ENCODE measurements around the gene SUSD3. TPM values are rescaled to one million over a fixed set of nuclear protein-coding genes. Genes with fewer than 3 reads are reported as not detected.

The SUSD3 gene
- total and polyA plus RNA-seq, 10 of the 15 experiments (the other 5 are each of a cell fraction or from before 2014, with no cell fraction given): 2.5 to 92.0 (median 31.1) TPM

- TF ChIP-seq IKZF1 (conservative IDR thresholded peaks at IDR 0.05) (peak; percentile 48; the same call in 1 of the 2 replicates), YY1 (IDR thresholded peaks at IDR 0.05; ENCODE audit: low read depth, low read length) (no peak), EED (IDR thresholded peaks at IDR 0.05; ENCODE audit: low read depth) (no peak), ZBED1 (IDR thresholded peaks at IDR 0.05; ENCODE audit: borderline replicate concordance) (no peak), IKZF2 (IDR thresholded peaks at IDR 0.05) (0 out of 4 replicates have a peak, but pooled peaks of 1 of the 2 experiments have one; percentile 27), FOXM1 (IDR thresholded peaks at IDR 0.05; ENCODE audit: low read depth, low read length) (no peak), MEF2A (IDR thresholded peaks at IDR 0.05; ENCODE audit: insufficient read depth, low read depth, low read length) (no peak), HDGF (IDR thresholded peaks at IDR 0.05) (peak; percentile 76), BHLHE40 (IDR thresholded peaks at IDR 0.05; ENCODE audit: borderline replicate concordance in 1 of 2, low read depth in 2 of 2, low read length in 1 of 2) (peak in 1 of 2 experiments; percentile 45; a peak in 1 of 4 replicates), KLF5 (IDR thresholded peaks at IDR 0.05; ENCODE audit: partially characterized antibody) (no peak), ZBTB40 (IDR thresholded peaks at IDR 0.05; ENCODE audit: borderline replicate concordance) (no peak), PBX3 (IDR thresholded peaks at IDR 0.05; ENCODE audit: insufficient replicate concordance, low read depth, low read length) (no peak), PKNOX1 (IDR thresholded peaks at IDR 0.05) (no peak), RELB (IDR thresholded peaks at IDR 0.05; ENCODE audit: low read depth) (0 out of 2 replicates have a peak, but pooled peaks have one; percentile 22), RAD51 (IDR thresholded peaks at IDR 0.05) (no peak)
- TF ChIP-seq, protein P1, sequence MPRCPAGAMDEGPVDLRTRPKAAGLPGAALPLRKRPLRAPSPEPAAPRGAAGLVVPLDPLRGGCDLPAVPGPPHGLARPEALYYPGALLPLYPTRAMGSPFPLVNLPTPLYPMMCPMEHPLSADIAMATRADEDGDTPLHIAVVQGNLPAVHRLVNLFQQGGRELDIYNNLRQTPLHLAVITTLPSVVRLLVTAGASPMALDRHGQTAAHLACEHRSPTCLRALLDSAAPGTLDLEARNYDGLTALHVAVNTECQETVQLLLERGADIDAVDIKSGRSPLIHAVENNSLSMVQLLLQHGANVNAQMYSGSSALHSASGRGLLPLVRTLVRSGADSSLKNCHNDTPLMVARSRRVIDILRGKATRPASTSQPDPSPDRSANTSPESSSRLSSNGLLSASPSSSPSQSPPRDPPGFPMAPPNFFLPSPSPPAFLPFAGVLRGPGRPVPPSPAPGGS (IDR thresholded peaks at IDR 0.05; ENCODE audit: borderline replicate concordance, insufficient read depth, low read depth, low read length, poor library complexity, severe bottlenecking): no peak
These were observed 61.7 kb downstream of the SUSD3 start (continued) for GRCh38 chr9:93119953-93120845.
